ENCODE data around the gene TGOLN2. TPM values are rescaled to one million over a fixed set of nuclear protein-coding genes. Genes with fewer than 3 reads are reported as not detected.
"Not testable (repeated sequence)": the region's sequence is repeated elsewhere in the genome, so short reads cannot be mapped to it uniquely, and the experiment has no call there.

Gene TGOLN2
- total RNA-seq, 4 donors from 2014 or later, result 40.6 to 77.2 (median 49.0) TPM

- intact Hi-C loops (cut with DNase I), result no loop called here
- Histone ChIP-seq H3K4me1 (peaks cover 11 to 60% (median 28%) of the 10 kb centered on the region in 3 donors), H3K36me3 (peaks cover 13 to 27% (median 16%) of the 10 kb centered on the region in 3 donors), H3K27ac (peak overlapping the region; percentile 91 to 99 (median 98)), H3K9me3 (no peaks in the 10 kb centered on the region), H3K27me3 (no peaks in the 10 kb centered on the region), H3K4me3 (peak overlapping the region; percentile 71 to 95 (median 84))
- no peak for DNase-seq
- TF ChIP-seq POLR2A (IDR thresholded peaks at IDR 0.05) (no peak), CTCF (IDR thresholded peaks at IDR 0.05) (no peak)
- 1 to 3% methylated on average over 28 of the region's 41 CpGs for WGBS, 2 donors
Measured at GRCh38 chr2:85327160-85327821, 498 bp downstream of the TGOLN2 start.

DNA sequence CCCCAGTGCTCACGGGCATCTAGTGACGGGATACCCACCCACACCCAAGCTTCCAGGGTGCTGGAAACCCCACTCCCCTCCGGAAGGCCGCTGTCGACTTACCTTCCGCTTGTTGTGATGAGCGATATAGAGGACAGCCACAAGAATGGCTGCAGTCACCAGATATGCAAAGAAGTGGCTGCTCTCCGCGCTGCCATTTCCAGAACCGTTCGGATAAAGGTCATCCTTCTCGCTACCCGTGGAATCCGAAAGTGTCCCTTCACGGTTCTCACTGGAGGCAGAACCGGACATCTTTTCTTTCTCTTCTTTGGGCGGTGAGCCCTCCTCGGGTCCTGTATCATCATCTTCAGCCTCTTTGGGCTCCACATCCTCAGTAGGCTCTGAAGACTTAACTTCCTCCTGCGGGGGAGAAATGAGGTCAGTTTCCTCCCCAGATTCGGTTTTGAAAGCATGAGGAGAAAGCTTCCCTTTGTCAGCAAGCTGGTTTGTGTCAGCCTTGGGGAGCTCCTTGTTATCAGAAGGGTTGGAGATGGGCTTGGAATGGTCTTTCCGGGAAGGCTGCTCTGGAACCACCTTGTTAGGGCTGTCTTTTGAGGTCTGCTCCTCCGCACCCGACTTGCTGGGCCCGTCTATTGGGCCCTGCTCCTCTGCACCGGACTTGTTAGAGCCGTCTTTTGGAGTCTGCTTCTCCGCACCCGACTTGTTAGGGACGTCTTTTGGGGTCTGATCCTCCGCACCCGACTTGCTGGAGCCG is 1.2 kb downstream of the TGOLN2 start:
- peak overlapping the region; percentile 71 to 95 (median 84) for H3K4me3 ChIP-seq
- H3K36me3 ChIP-seq, result peaks cover 16 to 34% (median 16%) of the 10 kb centered on the region in 3 donors
- intact Hi-C loops (cut with DNase I), result no loop called here
- no peak for DNase-seq
- no peaks in the 10 kb centered on the region for H3K9me3 ChIP-seq
- no peaks in the 10 kb centered on the region for H3K27me3 ChIP-seq
- TF ChIP-seq CTCF (IDR thresholded peaks at IDR 0.05), result no peak
- no peak for TF ChIP-seq POLR2A (IDR thresholded peaks at IDR 0.05)
- peaks cover 11 to 67% (median 28%) of the 10 kb centered on the region in 3 donors for H3K4me1 ChIP-seq
- peak overlapping the region; percentile 91 to 99 (median 98) for H3K27ac ChIP-seq
- WGBS, 2 donors, result 10 to 12% methylated on average over 28 to 29 of the region's 32 CpGs

- intact Hi-C loops (cut with DNase I), result no loop called here
- peak overlapping the region in 1 of 4 donors; percentile 98 for H3K27ac ChIP-seq
- peaks cover 16 to 46% (median 21%) of the 10 kb centered on the region in 3 donors for H3K36me3 ChIP-seq
- peaks cover 11 to 79% (median 28%) of the 10 kb centered on the region in 3 donors for H3K4me1 ChIP-seq
- H3K9me3 ChIP-seq, result no peaks in the 10 kb centered on the region
- peak overlapping the region; percentile 71 to 95 (median 84) for H3K4me3 ChIP-seq
- no peak for DNase-seq
- WGBS, 2 donors, result 57 to 59% methylated on average over 9 of the region's 9 CpGs
- no peaks in the 10 kb centered on the region for H3K27me3 ChIP-seq
- TF ChIP-seq CTCF (IDR thresholded peaks at IDR 0.05) (no peak), POLR2A (IDR thresholded peaks at IDR 0.05) (no peak)
Measured at GRCh38 chr2:85325466-85325811, 2.4 kb downstream of the TGOLN2 start.

DNA sequence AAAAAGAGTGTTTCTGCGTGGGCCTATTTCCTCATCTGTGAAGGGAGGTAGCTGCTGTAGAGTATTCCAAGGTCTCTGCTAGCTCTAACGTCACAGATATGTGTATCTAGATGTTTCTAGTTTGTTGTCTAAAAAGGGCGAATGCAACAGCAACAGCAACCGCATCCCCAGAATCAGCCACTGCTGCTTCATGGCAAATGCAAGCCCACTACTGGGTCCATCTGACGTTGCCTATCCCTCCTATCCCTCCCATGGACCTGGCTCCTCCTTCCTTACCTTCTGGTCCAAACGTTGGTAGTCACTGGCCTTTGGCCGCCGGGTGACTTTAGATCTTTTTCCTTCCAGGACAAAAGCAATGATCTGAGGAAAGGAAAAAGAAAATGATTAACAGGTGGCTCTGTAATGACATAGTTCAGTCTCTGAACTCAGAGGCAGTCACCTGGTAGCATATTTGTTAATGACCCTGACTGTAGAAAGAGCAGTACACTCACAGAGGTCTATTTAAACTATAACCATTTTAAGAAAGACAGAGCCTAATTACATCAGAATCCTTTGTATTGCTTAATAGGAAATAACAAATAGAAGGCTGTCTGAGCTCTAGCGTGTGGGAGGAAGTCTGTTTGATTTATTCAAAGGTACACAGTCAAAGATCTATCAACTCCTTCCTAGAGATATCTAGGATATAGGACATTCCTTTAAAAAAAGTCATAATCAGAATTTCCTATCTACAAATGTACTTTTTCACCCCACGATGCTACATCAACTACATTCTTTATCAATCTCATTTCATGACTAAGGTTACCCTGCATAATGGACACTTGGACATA is 2.9 kb downstream of the TGOLN2 start:
- H3K36me3 ChIP-seq, result peaks cover 16 to 52% (median 21%) of the 10 kb centered on the region in 3 donors
- peak overlapping the region in 1 of 4 donors; percentile 98 for H3K27ac ChIP-seq
- WGBS, 2 donors, result 39 to 43% methylated on average over 7 to 10 of the region's 10 CpGs
- DNase-seq, result no peak
- no peak for TF ChIP-seq CTCF (IDR thresholded peaks at IDR 0.05)
- TF ChIP-seq POLR2A (IDR thresholded peaks at IDR 0.05), result no peak
- intact Hi-C loops (cut with DNase I), result no loop called here
- peak overlapping the region in 3 of 4 donors; percentile 71 to 95 (median 93) for H3K4me3 ChIP-seq
- no peaks in the 10 kb centered on the region for H3K27me3 ChIP-seq
- no peaks in the 10 kb centered on the region for H3K9me3 ChIP-seq
- peaks cover 11 to 85% (median 28%) of the 10 kb centered on the region in 3 donors for H3K4me1 ChIP-seq

DNA sequence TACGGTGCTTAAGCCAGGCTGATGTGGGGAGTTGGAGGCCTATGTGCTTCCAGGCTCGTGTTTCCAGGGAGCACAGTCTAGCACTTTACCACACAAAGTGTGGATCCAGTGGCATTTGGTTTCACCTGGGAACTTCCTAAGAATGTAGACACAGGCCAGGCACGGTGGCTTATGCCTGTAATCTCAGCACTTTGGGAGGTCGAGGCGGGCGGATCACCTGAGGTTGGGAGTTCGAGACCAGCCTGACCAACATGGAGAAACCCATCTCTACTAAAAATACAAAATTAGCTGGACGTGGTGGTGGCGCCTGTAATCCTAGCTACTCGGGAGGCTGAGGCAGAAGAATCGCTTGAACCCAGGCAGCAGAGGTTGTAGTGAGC is 3.8 kb downstream of the TGOLN2 start:
- H3K27ac ChIP-seq; DNase-seq; intact Hi-C loops (cut with DNase I); H3K9me3 ChIP-seq; H3K4me3 ChIP-seq; H3K27me3 ChIP-seq: not testable (repeated sequence)
- Histone ChIP-seq H3K4me1 (peaks cover 11 to 89% (median 28%) of the 10 kb centered on the region in 3 donors), H3K36me3 (peaks cover 16 to 60% (median 21%) of the 10 kb centered on the region in 3 donors)
- WGBS, 2 donors, result 87 to 95% methylated on average over 8 to 11 of the region's 11 CpGs
